Activated CD4-positive, alpha-beta T cell treated with anti-CD3 and anti-CD28 coated beads for 36 hours (primary cell): ENCODE measurements around the gene BBS9. TPM values are rescaled to one million over a fixed set of nuclear protein-coding genes. Genes with fewer than 3 reads are reported as not detected.

Source experiments
- ATAC-seq: fragments of 200-7000 bp; cut with Tn5 transposase; one replicate; pipeline ENCODE4 v1.10.0; 2021; ENCODE audit warnings: mild to moderate bottlenecking, moderate library complexity
- CTCF ChIA-PET: fragments of 350-600 bp; sonication (Branson Sonifier 250); formaldehyde crosslinking; loops from one replicate; lab custom pipeline; 2021; ENCODE audit warnings: antibody characterized with exemption; lab: Charles Lee
- POLR2A ChIA-PET: fragments of 350-600 bp; sonication (Branson Sonifier 250); formaldehyde crosslinking; loops from one replicate; lab custom pipeline; 2021; ENCODE audit warnings: antibody characterized with exemption, inconsistent platforms; lab: Charles Lee
- DNase-seq: peaks from one replicate; pipeline ENCODE4 v3.0.0-alpha.2; 2020
- H3K27ac Mint-ChIP-seq: one replicate; pipeline ENCODE4 v1.8.0; 2021; ENCODE audit warnings: mixed read lengths
- H3K27me3 Mint-ChIP-seq: one replicate; pipeline ENCODE4 v1.8.0; 2021; ENCODE audit warnings: mixed read lengths
- H3K36me3 Mint-ChIP-seq: one replicate; pipeline ENCODE4 v1.8.0; 2021; ENCODE audit warnings: low read depth, mixed read lengths
- H3K4me1 Mint-ChIP-seq: one replicate; pipeline ENCODE4 v1.8.0; 2021; ENCODE audit warnings: mixed read lengths
- H3K4me3 Mint-ChIP-seq: one replicate; pipeline ENCODE4 v1.8.0; 2021; ENCODE audit warnings: mild to moderate bottlenecking, moderate library complexity, mixed read lengths
- H3K9me3 Mint-ChIP-seq: one replicate; pipeline ENCODE4 v1.8.0; 2021; ENCODE audit warnings: low read depth, mixed read lengths
- intact Hi-C, 2 experiments: fragments of 100-400 bp; cut with DNase I in 1 of 2; cut with micrococcal nuclease in 1 of 2; formaldehyde crosslinking; loops; one replicate each; pipeline versions ENCODE4 v1.14.2 to v1.15.1; 2022 to 2024; cut with DNase I, micrococcal nuclease
- total RNA-seq, 2 experiments: library from RNA; stranded (reverse); gene quantifications; one replicate each; pipeline ENCODE4 v1.2.3, GENCODE V29; 2021

BBS9 gene
- total RNA-seq, 2 experiments from 2014 or later, result 4.1 to 9.9 TPM

DNA sequence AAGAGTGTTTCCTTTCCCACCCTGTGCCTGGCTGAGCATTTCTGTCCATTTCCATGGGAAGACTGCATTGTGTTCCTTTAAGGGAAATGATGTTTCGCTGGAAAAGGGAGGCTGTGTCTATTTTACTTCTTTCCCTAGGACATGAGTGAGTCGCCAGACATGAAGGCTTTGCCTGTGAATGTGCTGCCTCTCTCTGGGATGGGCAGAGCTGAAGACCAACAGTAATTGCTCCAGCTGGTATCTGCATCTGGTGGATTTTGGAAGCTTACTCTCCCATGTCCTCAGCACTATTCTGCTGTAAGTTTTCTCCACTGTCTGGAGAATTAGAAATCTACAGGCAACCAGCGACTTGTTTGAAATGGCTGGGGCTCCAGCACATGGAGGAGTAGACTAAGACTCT lies 511.4 kb downstream of the BBS9 start:
- no peak for ATAC-seq
- no peaks in the 10 kb centered on the region for H3K4me1 Mint-ChIP-seq

DNA sequence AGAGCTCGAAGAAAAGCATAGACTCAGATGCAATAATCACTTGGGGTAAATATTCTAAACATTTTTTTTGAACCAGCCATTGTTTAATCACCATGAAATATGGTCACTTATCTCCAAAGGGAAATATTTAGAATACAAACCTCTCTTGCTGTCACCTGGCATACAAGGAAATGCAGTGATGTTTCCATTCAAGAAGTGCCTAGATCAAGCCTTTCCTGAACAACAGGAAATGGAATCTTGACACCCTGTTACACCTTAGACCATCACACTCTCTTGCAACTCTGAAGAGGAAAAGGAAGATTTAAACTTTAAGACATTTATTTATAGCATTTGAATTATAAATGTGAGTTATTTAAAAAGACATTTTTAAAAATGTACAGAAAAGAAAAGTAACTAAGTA lies 512.9 kb downstream of the BBS9 start:
- no peaks in the 10 kb centered on the region for H3K27me3 Mint-ChIP-seq
- ChIA-PET CTCF (no interaction called here), POLR2A (no interaction called here)
- ATAC-seq (no peak), DNase-seq (no peak)
- H3K4me1 Mint-ChIP-seq, result no peaks in the 10 kb centered on the region
- no peaks in the 10 kb centered on the region for H3K9me3 Mint-ChIP-seq
- no peak overlapping the region for H3K4me3 Mint-ChIP-seq
- intact Hi-C loops, result no loop called here
- no peak overlapping the region for H3K27ac Mint-ChIP-seq
- peaks cover 2% of the 10 kb centered on the region for H3K36me3 Mint-ChIP-seq

More for the DNA sequence above, 511.4 kb downstream of the BBS9 start:
- intact Hi-C loops, result no loop called here
- CTCF ChIA-PET, result no interaction called here
- Mint-ChIP-seq H3K27ac (no peak overlapping the region), H3K9me3 (no peaks in the 10 kb centered on the region), H3K4me3 (no peak overlapping the region), H3K27me3 (no peaks in the 10 kb centered on the region), H3K36me3 (no peaks in the 10 kb centered on the region)
- no peak for DNase-seq
- POLR2A ChIA-PET, result no interaction called here

DNA sequence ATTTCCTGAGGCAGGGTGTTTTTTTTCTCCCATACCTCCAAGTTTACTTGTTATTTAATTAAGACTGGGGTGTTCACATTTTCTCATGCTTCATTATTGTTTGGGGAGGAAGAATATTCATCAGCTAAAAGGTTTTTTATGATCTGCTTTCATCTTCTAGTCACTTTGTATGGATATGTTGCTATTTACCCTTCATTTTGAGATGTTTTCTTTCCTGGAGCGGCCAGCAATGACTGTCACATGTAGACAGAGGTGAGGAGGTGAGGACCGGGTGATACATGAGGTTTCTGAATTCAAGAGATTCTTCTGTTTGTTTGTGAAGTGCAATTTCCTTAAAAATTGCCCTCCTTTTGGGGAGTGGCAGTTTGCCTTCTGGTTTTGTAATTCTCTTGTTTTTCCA lies 514.2 kb downstream of the BBS9 start:
- no peak for ATAC-seq
- intact Hi-C loops, result no loop called here
- Mint-ChIP-seq H3K36me3 (peaks cover 5% of the 10 kb centered on the region), H3K4me3 (no peak overlapping the region), H3K4me1 (no peaks in the 10 kb centered on the region), H3K27ac (no peak overlapping the region), H3K9me3 (no peaks in the 10 kb centered on the region), H3K27me3 (no peaks in the 10 kb centered on the region)
- POLR2A ChIA-PET, result no interaction called here
- no peak for DNase-seq
- CTCF ChIA-PET, result no interaction called here

DNA sequence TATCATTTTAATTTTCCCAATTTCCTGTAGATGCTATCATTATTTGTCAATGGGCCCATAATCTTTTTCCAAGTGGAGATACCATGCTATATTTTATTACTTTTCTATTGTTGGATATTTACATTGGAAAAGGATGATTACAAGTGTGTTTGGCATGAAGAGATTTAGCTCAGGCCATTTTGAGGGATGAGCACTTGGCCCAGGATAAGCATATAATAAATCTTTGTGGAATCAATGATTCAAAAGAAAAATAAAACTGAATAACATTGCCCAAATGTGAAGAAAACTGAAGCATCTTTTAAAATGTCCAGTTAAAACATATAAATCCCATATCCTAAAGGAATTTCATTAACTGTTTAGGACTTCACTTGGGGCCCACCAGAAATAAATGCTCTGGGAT lies 515.1 kb downstream of the BBS9 start:
- Mint-ChIP-seq H3K9me3 (no peaks in the 10 kb centered on the region), H3K27ac (no peak overlapping the region), H3K36me3 (peaks cover 5% of the 10 kb centered on the region), H3K4me1 (no peaks in the 10 kb centered on the region), H3K27me3 (no peaks in the 10 kb centered on the region), H3K4me3 (no peak overlapping the region)
- ChIA-PET POLR2A (no interaction called here), CTCF (interaction anchor here (0.7 kb wide), 1 partner anchor 1963 kb away, joined by 3 read pairs; no protein-coding TSS in a partner anchor)
- intact Hi-C loops, result no loop called here
- no peak for DNase-seq
- no peak for ATAC-seq

DNA sequence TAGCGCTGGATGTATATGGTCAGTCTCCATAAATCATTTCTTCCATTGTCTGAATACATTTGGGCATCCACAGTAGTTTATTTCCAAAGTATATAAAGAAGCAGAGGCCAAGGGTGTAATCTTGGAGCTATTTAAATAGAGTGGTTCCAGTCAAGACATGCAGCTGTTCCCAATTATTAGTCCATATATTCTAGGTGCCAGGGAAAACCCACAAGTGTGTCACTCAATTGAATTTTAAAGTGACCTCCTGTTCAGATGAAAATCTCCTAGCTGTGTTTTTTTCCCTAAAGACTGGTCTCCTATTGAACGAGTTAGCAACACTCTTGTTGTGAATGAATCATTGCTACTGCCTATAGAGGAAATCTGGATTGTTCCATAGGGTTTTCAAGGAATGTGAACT lies 515.7 kb downstream of the BBS9 start:
- POLR2A ChIA-PET, result no interaction called here
- Mint-ChIP-seq H3K27me3 (no peaks in the 10 kb centered on the region), H3K4me1 (no peaks in the 10 kb centered on the region), H3K4me3 (no peak overlapping the region), H3K36me3 (peaks cover 5% of the 10 kb centered on the region), H3K27ac (no peak overlapping the region), H3K9me3 (no peaks in the 10 kb centered on the region)
- ATAC-seq (no peak), DNase-seq (no peak)
- intact Hi-C loops, result no loop called here
- CTCF ChIA-PET, result no interaction called here

DNA sequence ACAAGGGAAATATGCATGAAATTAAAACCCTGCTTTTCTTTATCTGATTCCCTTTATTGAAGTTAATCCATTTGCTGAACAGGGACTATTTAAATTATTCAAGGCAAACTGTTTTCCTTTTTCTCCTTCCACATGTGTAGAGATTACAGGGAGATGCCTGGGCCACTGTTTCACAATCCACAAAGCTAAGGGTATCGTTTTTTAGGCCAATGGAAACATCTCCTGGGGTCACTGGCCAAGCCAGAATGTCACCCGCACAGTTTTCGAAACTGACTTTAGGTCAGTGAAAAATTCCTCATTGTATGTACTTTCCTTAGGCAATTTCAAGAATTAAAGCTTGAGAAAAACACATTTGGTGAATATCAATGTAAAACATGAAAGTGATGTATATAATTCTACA lies 516.8 kb downstream of the BBS9 start:
- DNase-seq (no peak), ATAC-seq (no peak)
- no peak overlapping the region for H3K4me3 Mint-ChIP-seq
- no peaks in the 10 kb centered on the region for H3K9me3 Mint-ChIP-seq
- H3K27me3 Mint-ChIP-seq, result no peaks in the 10 kb centered on the region
- no peaks in the 10 kb centered on the region for H3K4me1 Mint-ChIP-seq
- POLR2A ChIA-PET, result no interaction called here
- intact Hi-C loops, result no loop called here
- CTCF ChIA-PET, result no interaction called here
- peaks cover 5% of the 10 kb centered on the region for H3K36me3 Mint-ChIP-seq
- no peak overlapping the region for H3K27ac Mint-ChIP-seq

DNA sequence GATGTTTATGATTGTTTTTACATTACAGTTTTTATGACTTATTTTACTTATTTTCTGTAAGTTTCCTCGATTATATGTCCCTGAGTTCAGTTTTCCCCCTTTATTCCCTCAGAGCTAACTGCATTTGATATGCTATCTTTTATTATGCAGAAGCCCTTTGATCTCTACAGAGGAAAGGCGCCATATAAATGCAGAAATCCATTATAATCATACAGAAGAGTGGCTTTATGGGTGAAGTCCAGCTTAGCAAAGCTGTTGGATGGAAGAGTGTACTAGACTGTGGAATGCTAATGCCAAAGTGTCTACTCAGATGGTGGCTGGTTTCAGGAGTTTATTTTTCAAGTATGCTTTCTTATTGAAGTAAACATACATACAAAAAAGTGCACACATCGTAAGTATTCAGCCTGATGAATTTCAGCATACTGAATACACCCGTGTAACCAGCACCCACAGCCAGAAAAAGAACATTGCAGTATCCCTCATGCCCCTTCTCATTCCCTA lies 517.6 kb downstream of the BBS9 start:
- H3K4me3 Mint-ChIP-seq, result no peak overlapping the region
- H3K9me3 Mint-ChIP-seq, result no peaks in the 10 kb centered on the region
- POLR2A ChIA-PET, result no interaction called here
- no peaks in the 10 kb centered on the region for H3K27me3 Mint-ChIP-seq
- intact Hi-C loops, result no loop called here
- no peak overlapping the region for H3K27ac Mint-ChIP-seq
- no peaks in the 10 kb centered on the region for H3K4me1 Mint-ChIP-seq
- CTCF ChIA-PET, result no interaction called here
- DNase-seq (no peak), ATAC-seq (no peak)
- H3K36me3 Mint-ChIP-seq, result peaks cover 5% of the 10 kb centered on the region

DNA sequence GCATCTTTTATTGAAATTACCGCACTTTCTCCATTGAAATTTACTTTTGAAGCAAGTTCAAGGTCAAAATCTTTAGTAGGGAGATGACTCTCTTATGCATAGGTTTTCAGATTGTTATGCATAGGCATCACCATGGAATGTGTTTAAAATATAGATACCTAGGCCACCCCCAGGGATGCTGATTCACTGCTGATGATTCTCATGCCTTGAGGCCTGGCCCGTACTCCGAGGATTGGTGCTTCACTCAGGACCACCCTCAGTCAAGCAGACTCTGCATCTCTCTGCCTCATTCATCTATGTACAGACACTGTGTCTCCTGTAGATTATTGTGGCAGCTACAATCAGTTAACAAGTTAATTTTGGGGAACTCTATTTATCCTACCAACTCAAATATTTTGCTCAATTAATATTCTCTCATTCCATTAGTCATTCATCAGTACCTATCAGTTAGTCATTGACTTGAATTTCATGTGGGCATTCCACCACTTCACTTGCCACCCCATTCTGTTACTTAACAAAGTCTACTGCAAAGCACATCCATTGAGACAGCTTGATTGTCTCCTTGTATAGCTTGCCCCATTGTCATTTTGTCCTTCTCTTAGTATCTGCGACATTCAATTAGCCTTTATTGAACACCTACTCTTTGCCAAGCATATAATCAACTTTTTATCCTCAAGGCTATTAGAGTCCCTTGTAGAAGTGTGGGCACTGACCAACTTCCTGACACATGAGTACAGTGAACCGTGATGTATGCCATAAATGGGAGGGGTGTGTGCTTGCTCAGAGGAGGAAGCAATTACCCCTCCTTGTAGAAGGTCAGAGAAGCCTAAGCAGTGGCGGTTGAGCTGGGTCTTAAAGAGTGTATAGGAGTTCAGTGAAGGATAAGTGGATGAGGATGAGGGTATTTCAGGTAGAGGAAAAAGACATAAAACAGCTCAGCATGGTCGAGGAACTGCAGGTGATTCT lies 520.4 kb downstream of the BBS9 start:
- ATAC-seq, result no peak
- DNase-seq, result no peak
- intact Hi-C loops, result no loop called here
- ChIA-PET POLR2A (no interaction called here), CTCF (no interaction called here)
- no peaks in the 10 kb centered on the region for H3K4me1 Mint-ChIP-seq
- H3K27me3 Mint-ChIP-seq, result no peaks in the 10 kb centered on the region
- H3K9me3 Mint-ChIP-seq, result no peaks in the 10 kb centered on the region
- no peak overlapping the region for H3K27ac Mint-ChIP-seq
- no peak overlapping the region for H3K4me3 Mint-ChIP-seq
- peaks cover 5% of the 10 kb centered on the region for H3K36me3 Mint-ChIP-seq

DNA sequence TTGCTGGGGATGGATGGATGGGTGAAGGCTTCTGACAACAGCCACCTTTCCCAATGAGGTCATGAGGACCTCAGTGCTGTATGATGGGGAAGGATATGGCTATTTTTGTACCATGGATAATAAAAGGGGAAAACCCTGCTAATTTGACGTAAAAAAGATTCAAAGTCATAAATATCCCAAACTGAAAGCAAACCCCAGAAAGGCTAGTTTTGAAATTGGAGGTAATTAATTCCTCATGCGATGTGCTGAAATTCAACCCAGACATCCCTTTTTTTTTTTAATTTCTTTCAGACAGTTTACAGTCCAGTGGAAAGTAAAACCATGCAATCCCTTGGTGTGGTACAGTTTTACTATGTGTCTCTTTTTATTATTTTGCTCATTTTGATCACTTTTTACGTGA lies 521.5 kb downstream of the BBS9 start:
- peaks cover 5% of the 10 kb centered on the region for H3K36me3 Mint-ChIP-seq
- intact Hi-C loops, result no loop called here
- no peaks in the 10 kb centered on the region for H3K9me3 Mint-ChIP-seq
- ChIA-PET CTCF (no interaction called here), POLR2A (interaction anchor here (0.6 kb wide), 1 partner anchor 220 kb away, joined by 9 read pairs; no protein-coding TSS in a partner anchor)
- ATAC-seq, result no peak
- no peak overlapping the region for H3K4me3 Mint-ChIP-seq
- H3K4me1 Mint-ChIP-seq, result no peaks in the 10 kb centered on the region
- DNase-seq, result no peak
- H3K27me3 Mint-ChIP-seq, result no peaks in the 10 kb centered on the region
- H3K27ac Mint-ChIP-seq, result no peak overlapping the region

DNA sequence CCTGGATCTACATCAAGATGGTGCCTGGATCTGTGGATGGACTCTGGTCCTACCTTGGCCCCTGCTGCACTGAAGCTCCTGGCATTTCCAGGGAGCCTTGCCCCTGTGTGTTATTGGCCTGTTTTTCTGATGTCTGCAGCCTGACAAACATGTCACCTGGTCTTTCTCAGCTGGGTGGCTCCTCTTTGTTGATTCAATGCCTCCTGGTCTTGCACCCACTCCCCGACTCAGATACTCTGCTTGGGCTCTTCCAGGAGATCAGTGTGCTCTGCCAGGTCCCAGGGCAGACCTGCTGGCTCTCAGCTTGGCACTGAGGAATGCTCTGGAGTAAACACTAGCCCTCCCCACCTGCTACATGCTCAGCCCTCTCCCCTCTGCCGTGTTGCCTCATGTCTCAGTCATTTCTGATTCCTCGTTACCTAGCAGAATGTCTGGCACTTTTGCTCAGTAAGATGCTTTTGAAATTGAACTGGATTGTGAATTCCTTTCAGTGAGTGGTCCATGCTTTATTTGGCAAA lies 522.7 kb downstream of the BBS9 start:
- Mint-ChIP-seq H3K4me1 (no peaks in the 10 kb centered on the region), H3K9me3 (no peaks in the 10 kb centered on the region), H3K36me3 (peaks cover 4% of the 10 kb centered on the region), H3K27ac (no peak overlapping the region), H3K4me3 (no peak overlapping the region), H3K27me3 (no peaks in the 10 kb centered on the region)
- ChIA-PET CTCF (interaction anchor here (0.7 kb wide), 1 partner anchor 1583 kb away, joined by 3 read pairs; no protein-coding TSS in a partner anchor), POLR2A (no interaction called here)
- intact Hi-C loops, result no loop called here
- ATAC-seq (no peak), DNase-seq (no peak)

DNA sequence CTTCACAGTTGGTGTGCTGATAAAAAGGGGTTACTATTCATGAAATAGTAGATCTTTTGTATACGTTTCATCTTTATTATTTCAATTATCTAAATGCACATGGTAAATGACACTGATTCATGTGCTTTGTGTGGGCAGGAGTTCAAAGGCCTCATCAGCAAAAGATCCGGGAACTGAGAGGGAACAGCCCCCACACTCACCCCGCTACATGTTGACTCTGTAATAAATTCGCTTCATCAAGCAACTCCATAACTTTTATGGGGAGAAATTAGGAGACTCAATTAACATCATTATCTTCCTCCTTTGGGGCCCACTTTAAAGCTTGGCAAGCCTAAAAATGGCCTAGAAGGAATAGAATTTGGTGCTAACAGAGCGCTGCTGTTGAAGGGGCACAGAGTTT lies 525.3 kb downstream of the BBS9 start:
- intact Hi-C loops, result no loop called here
- no peak overlapping the region for H3K27ac Mint-ChIP-seq
- H3K4me1 Mint-ChIP-seq, result no peaks in the 10 kb centered on the region
- ATAC-seq (no peak), DNase-seq (no peak)
- no peaks in the 10 kb centered on the region for H3K27me3 Mint-ChIP-seq
- ChIA-PET POLR2A (no interaction called here), CTCF (no interaction called here)
- H3K9me3 Mint-ChIP-seq, result no peaks in the 10 kb centered on the region
- H3K36me3 Mint-ChIP-seq, result peaks cover 2% of the 10 kb centered on the region
- H3K4me3 Mint-ChIP-seq, result no peak overlapping the region
